Bronchial epithelial cell (primary cell): ENCODE results near the gene GTF2F1. TPM values are rescaled to one million over a fixed set of nuclear protein-coding genes. Genes with fewer than 3 reads are reported as not detected.
"Not testable (repeated sequence)": the region's sequence is repeated elsewhere in the genome, so short reads cannot be mapped to it uniquely, and the experiment has no call there.

Experiments
- DNase-seq: peaks from one replicate; pipeline ENCODE4 v3.0.0-alpha.2; 2010; ENCODE audit warnings: low read depth
- FAIRE-seq: peaks from 2 replicates; lab custom pipeline; 2011; peaks lifted over from hg19 to GRCh38; lab: Jason Lieb, UNC
- H3K27me3 ChIP-seq: 2 replicates; pipeline ENCODE4 v1.5.1; 2011; ENCODE audit warnings: low read length; ENCODE audit not compliant: control insufficient read depth, insufficient read depth
- H3K36me3 ChIP-seq: 2 replicates; pipeline ENCODE4 v1.5.1; 2011; ENCODE audit warnings: low read length; ENCODE audit not compliant: control insufficient read depth, insufficient read depth
- H3K4me3 ChIP-seq: 2 replicates; pipeline ENCODE4 v1.5.1; 2011; ENCODE audit warnings: mild to moderate bottlenecking, low read depth, low read length, control low read depth
- CTCF ChIP-seq: IDR thresholded peaks from 2 replicates; pipeline ENCODE4 v1.5.1; 2011; ENCODE audit warnings: mild to moderate bottlenecking, moderate library complexity, low read length, control low read depth, inconsistent platforms; ENCODE audit not compliant: insufficient read depth, severe bottlenecking
- total RNA-seq: library from RNA; depleted of rRNA; stranded (reverse); fragments of >200 nt; gene quantifications from 2 replicates; pipeline ENCODE4 v1.2.1, GENCODE V29; 2014

Gene GTF2F1
- total RNA-seq, 1 donor from 2014 or later, result 52.7 TPM

- Histone ChIP-seq H3K27me3 (no peaks in the 10 kb centered on the region), H3K4me3 (no peak overlapping the region), H3K36me3 (no peaks in the 10 kb centered on the region)
- no peak for DNase-seq
- FAIRE-seq, result no peak
- no peak for TF ChIP-seq CTCF
These were observed 33.2 kb downstream of the GTF2F1 start for GRCh38 chr19:6359568-6360341.

GRCh38 chr19:6358003-6358402 is 35.0 kb downstream of the GTF2F1 start:
- FAIRE-seq (no peak), DNase-seq (no peak)
- Histone ChIP-seq H3K27me3 (no peaks in the 10 kb centered on the region), H3K36me3 (no peaks in the 10 kb centered on the region), H3K4me3 (no peak overlapping the region)
- no peak for TF ChIP-seq CTCF

GRCh38 chr19:6357174-6357573 is 35.8 kb downstream of the GTF2F1 start:
- DNase-seq, result no peak
- no peak for TF ChIP-seq CTCF

GRCh38 chr19:6355321-6356040 is 37.5 kb downstream of the GTF2F1 start:
- DNase-seq, H3K36me3 ChIP-seq, H3K27me3 ChIP-seq, H3K4me3 ChIP-seq, FAIRE-seq: not testable (repeated sequence)

More at GRCh38 chr19:6357174-6357573, 35.8 kb downstream of the GTF2F1 start:
- no peaks in the 10 kb centered on the region for H3K36me3 ChIP-seq
- no peak overlapping the region for H3K4me3 ChIP-seq
- no peak for FAIRE-seq
- H3K27me3 ChIP-seq, result no peaks in the 10 kb centered on the region

GRCh38 chr19:6354098-6354674 is 38.8 kb downstream of the GTF2F1 start:
- H3K27me3 ChIP-seq, result no peaks in the 10 kb centered on the region
- no peak for FAIRE-seq
- peak; percentile 30 for TF ChIP-seq CTCF

More at GRCh38 chr19:6354098-6354674, 38.8 kb downstream of the GTF2F1 start:
- no peak for DNase-seq
- Histone ChIP-seq H3K36me3 (no peaks in the 10 kb centered on the region), H3K4me3 (no peak overlapping the region)
